ENCODE measurements around the gene COMMD6. TPM values are rescaled to one million over a fixed set of nuclear protein-coding genes. Genes with fewer than 3 reads are reported as not detected.
A peak's percentile ranks its signal among the peaks of the same experiment; 100 is the strongest.

COMMD6 gene
- polyA plus RNA-seq, 1 experiment = 351 TPM

DNA sequence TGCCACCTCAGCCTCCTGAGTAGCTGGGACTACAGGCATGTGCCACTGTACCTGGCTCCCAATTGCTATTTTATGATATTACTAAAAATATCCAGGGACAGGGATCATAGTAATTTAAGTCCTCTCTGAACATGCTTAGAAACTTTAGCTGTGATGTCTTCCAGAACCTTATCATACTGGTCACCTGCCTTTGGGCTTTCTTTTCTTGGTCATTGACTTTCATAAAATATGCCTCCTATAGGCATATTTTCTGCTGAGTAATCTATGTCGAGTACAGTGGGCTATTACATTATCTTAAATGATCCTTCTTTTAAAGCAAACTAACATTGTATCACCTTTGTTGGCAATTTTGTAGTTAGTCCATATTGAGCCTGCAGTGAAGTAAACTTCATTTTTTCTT is 18.2 kb upstream of the COMMD6 start:
- H3K9me3 ChIP-seq (ENCODE audit: control insufficient read depth, insufficient read depth, low read length) = no peaks in the 10 kb centered on the region; the same call in 1 of the 2 replicates
- no peak overlapping the region for H3K27ac ChIP-seq (ENCODE audit: low read depth, low read length)
- H3K27me3 ChIP-seq (ENCODE audit: control insufficient read depth, insufficient read depth, low read length) = no peaks in the 10 kb centered on the region
- CTCF ChIA-PET = no interaction called here
- POLR2A ChIA-PET = no interaction called here
- no peak overlapping the region for H3K4me3 ChIP-seq (ENCODE audit: low read depth, low read length)
- TF ChIP-seq, protein P1, sequence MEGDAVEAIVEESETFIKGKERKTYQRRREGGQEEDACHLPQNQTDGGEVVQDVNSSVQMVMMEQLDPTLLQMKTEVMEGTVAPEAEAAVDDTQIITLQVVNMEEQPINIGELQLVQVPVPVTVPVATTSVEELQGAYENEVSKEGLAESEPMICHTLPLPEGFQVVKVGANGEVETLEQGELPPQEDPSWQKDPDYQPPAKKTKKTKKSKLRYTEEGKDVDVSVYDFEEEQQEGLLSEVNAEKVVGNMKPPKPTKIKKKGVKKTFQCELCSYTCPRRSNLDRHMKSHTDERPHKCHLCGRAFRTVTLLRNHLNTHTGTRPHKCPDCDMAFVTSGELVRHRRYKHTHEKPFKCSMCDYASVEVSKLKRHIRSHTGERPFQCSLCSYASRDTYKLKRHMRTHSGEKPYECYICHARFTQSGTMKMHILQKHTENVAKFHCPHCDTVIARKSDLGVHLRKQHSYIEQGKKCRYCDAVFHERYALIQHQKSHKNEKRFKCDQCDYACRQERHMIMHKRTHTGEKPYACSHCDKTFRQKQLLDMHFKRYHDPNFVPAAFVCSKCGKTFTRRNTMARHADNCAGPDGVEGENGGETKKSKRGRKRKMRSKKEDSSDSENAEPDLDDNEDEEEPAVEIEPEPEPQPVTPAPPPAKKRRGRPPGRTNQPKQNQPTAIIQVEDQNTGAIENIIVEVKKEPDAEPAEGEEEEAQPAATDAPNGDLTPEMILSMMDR (IDR thresholded peaks at IDR 0.05; ENCODE audit: low read depth, low read length) = no peak
- DNase-seq (ENCODE audit: low read depth, low spot score) = no peak

DNA sequence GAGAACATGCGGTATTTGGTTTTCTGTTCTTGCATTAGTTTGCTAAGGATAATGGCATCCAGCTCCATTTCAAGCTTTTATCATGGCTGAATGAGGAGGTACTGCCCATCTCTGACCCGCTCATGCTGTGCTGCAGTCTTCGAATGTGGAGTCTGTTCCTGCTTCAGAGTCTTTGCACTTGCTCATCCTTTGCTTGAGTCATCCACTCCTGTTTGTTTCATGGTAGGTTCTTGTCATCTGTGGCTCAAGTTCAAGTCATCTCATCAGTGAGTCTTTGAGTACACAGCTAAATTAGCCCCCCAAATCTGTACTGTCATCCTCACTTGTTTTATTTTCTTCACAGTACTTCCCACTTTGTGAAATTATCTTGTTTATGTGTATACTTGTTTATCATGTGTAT is 17.3 kb upstream of the COMMD6 start:
- DNase-seq (ENCODE audit: low read depth, low spot score) = no peak
- CTCF ChIA-PET = interaction anchor here (1.7 kb wide), 1 partner anchor 17 kb away, joined by 4 read pairs; the partner anchor contains the start of gene COMMD6
- H3K9me3 ChIP-seq (ENCODE audit: control insufficient read depth, insufficient read depth, low read length) = no peaks in the 10 kb centered on the region; the same call in 1 of the 2 replicates
- no peak overlapping the region for H3K27ac ChIP-seq (ENCODE audit: low read depth, low read length)
- no peak overlapping the region for H3K4me3 ChIP-seq (ENCODE audit: low read depth, low read length)
- POLR2A ChIA-PET = no interaction called here
- H3K27me3 ChIP-seq (ENCODE audit: control insufficient read depth, insufficient read depth, low read length) = no peaks in the 10 kb centered on the region
- TF ChIP-seq, protein P1 (IDR thresholded peaks at IDR 0.05; ENCODE audit: low read depth, low read length) = no peak

DNA sequence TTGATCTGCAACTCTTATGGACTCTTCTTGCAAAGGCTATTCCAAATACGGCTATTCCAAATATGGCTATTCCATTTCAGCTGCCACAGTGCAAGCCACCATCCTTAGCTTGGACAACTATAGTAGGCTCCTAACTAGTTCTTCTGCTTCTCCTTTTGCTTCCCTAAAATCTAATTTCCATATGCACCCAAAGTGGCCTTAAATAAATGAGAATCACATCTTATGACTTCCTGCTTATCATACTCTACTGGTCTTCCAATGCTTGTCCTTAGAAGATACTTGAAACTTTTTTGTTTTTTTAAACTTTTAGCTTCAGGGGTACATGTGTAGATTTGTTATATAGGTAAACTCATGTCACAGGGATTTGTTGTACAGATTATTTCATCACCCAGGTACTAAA is 16.8 kb upstream of the COMMD6 start:
- Histone ChIP-seq H3K27me3 (ENCODE audit: control insufficient read depth, insufficient read depth, low read length) (no peaks in the 10 kb centered on the region), H3K9me3 (ENCODE audit: control insufficient read depth, insufficient read depth, low read length) (no peaks in the 10 kb centered on the region; the same call in 1 of the 2 replicates), H3K27ac (ENCODE audit: low read depth, low read length) (no peak overlapping the region), H3K4me3 (ENCODE audit: low read depth, low read length) (no peak overlapping the region)
- ChIA-PET POLR2A (no interaction called here), CTCF (interaction anchor here (1.7 kb wide), 1 partner anchor 17 kb away, joined by 4 read pairs; the partner anchor contains the start of gene COMMD6)
- TF ChIP-seq, protein P1 (IDR thresholded peaks at IDR 0.05; ENCODE audit: low read depth, low read length) = no peak
- no peak for DNase-seq (ENCODE audit: low read depth, low spot score)

DNA sequence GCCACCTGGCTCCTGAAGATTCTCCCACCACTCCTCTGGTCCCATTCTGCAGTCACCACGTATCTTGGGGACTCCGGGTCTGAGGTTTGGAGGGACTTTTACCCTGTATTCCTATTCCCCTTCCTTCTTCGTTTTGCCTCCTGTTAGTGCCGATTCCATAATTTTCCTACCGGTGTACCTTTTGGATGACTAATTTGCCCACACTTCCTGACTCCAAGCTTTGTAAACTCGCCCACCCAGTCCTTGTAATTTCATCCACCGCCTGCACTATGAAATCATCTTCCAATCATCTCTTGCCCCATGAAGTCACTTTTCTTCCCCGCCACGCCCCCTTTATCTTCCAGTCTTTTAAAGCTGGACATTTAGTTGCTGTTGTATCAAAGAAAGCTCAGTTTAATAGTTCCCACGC is 12.5 kb upstream of the COMMD6 start:
- peak overlapping the region; percentile 79 for H3K27ac ChIP-seq (ENCODE audit: low read depth, low read length)
- H3K9me3 ChIP-seq (ENCODE audit: control insufficient read depth, insufficient read depth, low read length) = no peaks in the 10 kb centered on the region
- ChIA-PET CTCF (interaction anchor here (0.6 to 1.7 kb wide), 11 partner anchors 11 to 1354 kb away, joined by 3 to 9 read pairs (median 4); partner anchors contain the start of genes COMMD6 and TBC1D4), POLR2A (interaction anchor here (0.5 to 1.7 kb wide), 5 partner anchors 13 to 241 kb away, joined by 4 to 28 read pairs (median 5); partner anchors contain the start of genes COMMD6 and TBC1D4)
- TF ChIP-seq, protein P1 (IDR thresholded peaks at IDR 0.05; ENCODE audit: low read depth, low read length) = no peak
- peak overlapping the region; percentile 93 for H3K4me3 ChIP-seq (ENCODE audit: low read depth, low read length)
- DNase-seq (ENCODE audit: low read depth, low spot score) = peak; percentile 48
- H3K27me3 ChIP-seq (ENCODE audit: control insufficient read depth, insufficient read depth, low read length) = no peaks in the 10 kb centered on the region

Measured in AG04450 (cell line).